ENCODE measurements around the gene OTULIN.

- no peak for TF ChIP-seq ZNF488 (tag by site-specific recombination; IDR thresholded peaks at IDR 0.05)
- no peak for TF ChIP-seq ZNF416 (tag by site-specific recombination; IDR thresholded peaks at IDR 0.05)
- TF ChIP-seq ZBTB7A (tag by site-specific recombination; IDR thresholded peaks at IDR 0.05; ENCODE audit: low read depth) = no peak
- TF ChIP-seq CTCF (tag by site-specific recombination; IDR thresholded peaks at IDR 0.05) = no peak
- no peak for TF ChIP-seq ZNF175 (tag by site-specific recombination; IDR thresholded peaks at IDR 0.05)
These were observed 66.4 kb downstream of the OTULIN start for GRCh38 chr5:14730881-14731280.
